CD14-positive monocyte (primary cell): ENCODE results near the gene SELENOI. TPM values are rescaled to one million over a fixed set of nuclear protein-coding genes. Genes with fewer than 3 reads are reported as not detected.

Experiments
- DNase-seq, 3 donors: peaks; one replicate each; pipeline ENCODE4 v3.0.0-alpha.2; 2011 to 2022
- H2AFZ ChIP-seq: 2 replicates; pipeline ENCODE4 v1.6.0; 2012; ENCODE audit warnings: mild to moderate bottlenecking, low read depth, low read length, inconsistent platforms; ENCODE audit not compliant: insufficient read depth, poor library complexity, severe bottlenecking
- H3K27ac ChIP-seq, 2 donors: 1 replicate in 1 of 2; 2 replicates in 1 of 2; pipeline ENCODE4 v1.5.1; 2012 to 2013; ENCODE audit warnings: low read length in 2 of 2, control low read depth in 1 of 2, inconsistent platforms in 1 of 2, low read depth in 1 of 2, mild to moderate bottlenecking in 1 of 2
- H3K27me3 ChIP-seq, 2 donors: one replicate each; pipeline versions ENCODE4 v1.6.0 to v1.6.1; 2011 to 2013; ENCODE audit warnings: low read length in 2 of 2; ENCODE audit not compliant: control insufficient read depth in 2 of 2, insufficient read depth in 2 of 2
- H3K36me3 ChIP-seq, 2 donors: replicated peaks in 1 of 2; 1 replicate in 1 of 2; 2 replicates in 1 of 2; pipeline versions ENCODE4 v1.5.1 to v1.6.1; 2012 to 2013; ENCODE audit warnings: low read length in 2 of 2, control low read depth in 1 of 2, inconsistent platforms in 1 of 2, mild to moderate bottlenecking in 1 of 2; ENCODE audit not compliant: insufficient read depth in 2 of 2, control insufficient read depth in 1 of 2
- H3K4me1 ChIP-seq, 2 donors: 1 replicate in 1 of 2; 2 replicates in 1 of 2; pipeline versions ENCODE4 v1.5.1 to v1.6.1; 2012 to 2013; ENCODE audit warnings: low read length in 2 of 2, control low read depth in 1 of 2, inconsistent platforms in 1 of 2, mild to moderate bottlenecking in 1 of 2, moderate library complexity in 1 of 2; ENCODE audit not compliant: insufficient read depth in 2 of 2, control insufficient read depth in 1 of 2
- H3K4me2 ChIP-seq: replicated peaks from 2 replicates; pipeline ENCODE3; 2012; ENCODE audit warnings: low read length, moderate library complexity, mild to moderate bottlenecking; ENCODE audit not compliant: poor library complexity, severe bottlenecking; ENCODE audit errors: extremely low read depth
- H3K4me3 ChIP-seq, 3 experiments: fragments of 200-600 bp in 1 of 3; sonication (generic) in 1 of 3; replicated peaks in 1 of 3; 1 replicate in 2 of 3; 2 replicates in 1 of 3; pipeline ENCODE4 v1.5.1; 2011 to 2013; ENCODE audit warnings: low read length in 3 of 3, mild to moderate bottlenecking in 3 of 3, control low read depth in 2 of 3, low read depth in 2 of 3, inconsistent platforms in 1 of 3, moderate library complexity in 1 of 3
- H3K79me2 ChIP-seq: 2 replicates; pipeline ENCODE4 v1.6.0; 2012; ENCODE audit warnings: mild to moderate bottlenecking, control low read depth, inconsistent platforms, low read length, moderate library complexity; ENCODE audit not compliant: insufficient read depth
- H3K9ac ChIP-seq: 2 replicates; pipeline ENCODE4 v1.6.0; 2017; ENCODE audit warnings: low read length, mild to moderate bottlenecking; ENCODE audit not compliant: insufficient read depth, poor library complexity, severe bottlenecking
- H3K9me3 ChIP-seq, 2 donors: replicated peaks in 1 of 2; 1 replicate in 1 of 2; 2 replicates in 1 of 2; pipeline versions ENCODE4 v1.5.1 to v1.6.1; 2012 to 2013; ENCODE audit warnings: low read length in 2 of 2, control low read depth in 1 of 2; ENCODE audit not compliant: control insufficient read depth in 1 of 2, insufficient read depth in 1 of 2
- H4K20me1 ChIP-seq: 2 replicates; pipeline ENCODE4 v1.6.0; 2012; ENCODE audit warnings: mild to moderate bottlenecking, low read length, control low read depth, moderate library complexity; ENCODE audit not compliant: insufficient read depth
- H3K27ac Mint-ChIP-seq, 7 donors: one replicate each; pipeline ENCODE4 v1.8.0; 2020; ENCODE audit warnings: mild to moderate bottlenecking in 7 of 7, mixed read lengths in 7 of 7, moderate library complexity in 6 of 7, inconsistent platforms in 2 of 7
- H3K27me3 Mint-ChIP-seq, 3 donors: one replicate each; pipeline ENCODE4 v1.8.0; 2021 to 2022; ENCODE audit warnings: low read depth in 3 of 3, mild to moderate bottlenecking in 3 of 3, mixed read lengths in 3 of 3, moderate library complexity in 3 of 3, inconsistent platforms in 1 of 3
- H3K36me3 Mint-ChIP-seq, 2 donors: one replicate each; pipeline ENCODE4 v1.8.0; 2020; ENCODE audit warnings: mixed read lengths in 2 of 2, inconsistent platforms in 1 of 2, mild to moderate bottlenecking in 1 of 2
- H3K4me1 Mint-ChIP-seq: one replicate; pipeline ENCODE4 v1.8.0; 2020; ENCODE audit warnings: mild to moderate bottlenecking, mixed read lengths
- H3K4me3 Mint-ChIP-seq, 2 donors: one replicate each; pipeline ENCODE4 v1.8.0; 2020; ENCODE audit warnings: mild to moderate bottlenecking in 2 of 2, mixed read lengths in 2 of 2, moderate library complexity in 1 of 2
- H3K9me3 Mint-ChIP-seq, 7 donors: one replicate each; pipeline ENCODE4 v1.8.0; 2020 to 2022; ENCODE audit warnings: mixed read lengths in 7 of 7, mild to moderate bottlenecking in 6 of 7, moderate library complexity in 6 of 7, inconsistent platforms in 2 of 7
- WGBS: methylation state at CpG from one replicate; pipeline ENCODE4 v1.1.5; 2013; ENCODE audit warnings: missing lambda C conversion rate; ENCODE audit not compliant: insufficient coverage; 5-methylcytosine and 5-hydroxymethylcytosine counted together
- intact Hi-C, 2 donors: fragments of 100-400 bp; cut with micrococcal nuclease; formaldehyde crosslinking; loops; one replicate each; pipeline versions ENCODE4 v1.15.0 to v1.15.1; 2023
- polyA plus RNA-seq, 3 donors: library from polyadenylated mRNA; depleted of rRNA in 1 of 3; unstranded in 2 of 3; stranded (reverse) in 1 of 3; fragments of 300-500 nt in 2 of 3; fragments of >200 nt in 1 of 3; fragmentation: Illumina TruSeq in 2 of 3; gene quantifications; 1 replicate in 2 of 3; 2 replicates in 1 of 3; pipeline ENCODE4 v1.2.3, GENCODE V29; 2012 to 2021
- TF ChIP-seq, protein P1 (sequence below): fragments of 200-600 bp; IDR thresholded peaks from one replicate; pipeline ENCODE4 v1.8.0; 2022; ENCODE audit warnings: antibody characterized with exemption, mild to moderate bottlenecking

SELENOI gene
- polyA plus RNA-seq, 3 donors: 2.3 to 3.2 (median 2.5) TPM

DNA sequence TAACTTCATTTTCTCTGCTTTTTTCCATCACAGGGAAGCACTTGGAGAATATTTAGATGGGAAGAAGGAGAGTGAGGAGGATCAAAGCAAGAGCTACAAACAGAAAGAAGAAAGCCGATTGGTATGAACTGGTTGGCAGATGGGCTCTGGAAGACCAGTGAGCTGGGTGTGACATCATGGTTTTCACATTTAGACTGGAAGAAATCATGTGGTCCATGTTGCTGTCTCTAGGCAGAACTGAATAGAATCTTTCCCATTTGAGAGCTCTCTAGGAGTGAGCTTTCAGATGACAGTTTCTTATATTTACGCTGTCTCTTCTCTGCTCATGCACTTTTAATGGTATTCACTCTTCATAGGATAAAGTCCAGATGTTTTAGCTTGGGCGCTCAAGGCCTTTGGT, 68.4 kb downstream of the SELENOI start:
- H2AFZ ChIP-seq: no peak overlapping the region
- Mint-ChIP-seq H3K9me3 (peaks cover 0 to 4% (median 2%) of the 10 kb centered on the region in 7 donors), H3K4me3 (no peak overlapping the region), H3K27me3 (peaks cover 0 to 2% (median 0%) of the 10 kb centered on the region in 3 donors), H3K27ac (no peak overlapping the region), H3K4me1 (peaks cover 23% of the 10 kb centered on the region), H3K36me3 (no peaks in the 10 kb centered on the region)
- H3K36me3 ChIP-seq: no peaks in the 10 kb centered on the region
- H3K27ac ChIP-seq: no peak overlapping the region
- intact Hi-C loops: no loop called here
- H3K9ac ChIP-seq: no peak overlapping the region
- no peaks in the 10 kb centered on the region for H4K20me1 ChIP-seq
- TF ChIP-seq, protein P1, sequence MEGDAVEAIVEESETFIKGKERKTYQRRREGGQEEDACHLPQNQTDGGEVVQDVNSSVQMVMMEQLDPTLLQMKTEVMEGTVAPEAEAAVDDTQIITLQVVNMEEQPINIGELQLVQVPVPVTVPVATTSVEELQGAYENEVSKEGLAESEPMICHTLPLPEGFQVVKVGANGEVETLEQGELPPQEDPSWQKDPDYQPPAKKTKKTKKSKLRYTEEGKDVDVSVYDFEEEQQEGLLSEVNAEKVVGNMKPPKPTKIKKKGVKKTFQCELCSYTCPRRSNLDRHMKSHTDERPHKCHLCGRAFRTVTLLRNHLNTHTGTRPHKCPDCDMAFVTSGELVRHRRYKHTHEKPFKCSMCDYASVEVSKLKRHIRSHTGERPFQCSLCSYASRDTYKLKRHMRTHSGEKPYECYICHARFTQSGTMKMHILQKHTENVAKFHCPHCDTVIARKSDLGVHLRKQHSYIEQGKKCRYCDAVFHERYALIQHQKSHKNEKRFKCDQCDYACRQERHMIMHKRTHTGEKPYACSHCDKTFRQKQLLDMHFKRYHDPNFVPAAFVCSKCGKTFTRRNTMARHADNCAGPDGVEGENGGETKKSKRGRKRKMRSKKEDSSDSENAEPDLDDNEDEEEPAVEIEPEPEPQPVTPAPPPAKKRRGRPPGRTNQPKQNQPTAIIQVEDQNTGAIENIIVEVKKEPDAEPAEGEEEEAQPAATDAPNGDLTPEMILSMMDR: no peak
- H3K4me3 ChIP-seq: no peak overlapping the region
- no peak for DNase-seq
- no peaks in the 10 kb centered on the region for H3K79me2 ChIP-seq
- WGBS: 100% methylated on average over 3 of the region's 3 CpGs
- no peaks in the 10 kb centered on the region for H3K9me3 ChIP-seq
- H3K27me3 ChIP-seq: no peaks in the 10 kb centered on the region
- H3K4me2 ChIP-seq: no peak overlapping the region
- H3K4me1 ChIP-seq: peaks cover 9 to 17% of the 10 kb centered on the region in 2 donors

DNA sequence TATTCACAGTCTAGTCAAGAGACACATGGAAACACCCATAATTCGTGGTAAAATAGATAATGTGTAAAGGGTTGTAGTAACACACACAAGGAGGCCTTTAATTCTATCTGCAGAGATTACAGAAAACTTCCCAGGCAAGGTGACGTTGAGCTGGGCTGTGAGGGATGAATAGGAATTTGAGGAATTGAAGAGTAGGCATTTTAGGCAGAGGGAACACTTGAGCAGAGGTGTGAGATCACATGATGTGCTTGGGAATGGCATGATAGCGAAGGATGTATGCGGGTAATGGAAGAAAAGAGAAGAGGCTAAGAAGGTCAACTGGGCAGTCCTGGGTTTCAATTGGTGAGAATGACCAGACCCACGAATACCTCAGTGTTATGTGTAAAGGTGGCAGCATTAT, 76.0 kb downstream of the SELENOI start:
- no peak for DNase-seq
- no peaks in the 10 kb centered on the region for H3K27me3 ChIP-seq
- no peak overlapping the region for H3K27ac Mint-ChIP-seq
- H3K9me3 Mint-ChIP-seq: peaks cover 0 to under 1% (median 0%) of the 10 kb centered on the region in 7 donors
- H3K27me3 Mint-ChIP-seq: peaks cover 3 to 5% (median 5%) of the 10 kb centered on the region in 3 donors
- no peaks in the 10 kb centered on the region for H3K79me2 ChIP-seq
- no peak overlapping the region for H3K27ac ChIP-seq
- H3K4me2 ChIP-seq: no peak overlapping the region
- H3K36me3 Mint-ChIP-seq: no peaks in the 10 kb centered on the region
- no peak overlapping the region for H3K9ac ChIP-seq
- H3K9me3 ChIP-seq: no peaks in the 10 kb centered on the region
- H2AFZ ChIP-seq: no peak overlapping the region
- peaks cover under 1% of the 10 kb centered on the region for H3K4me1 Mint-ChIP-seq
- H3K4me3 Mint-ChIP-seq: no peak overlapping the region
- TF ChIP-seq, protein P1: no peak
- WGBS: 84% methylated on average over 5 of the region's 5 CpGs
- H3K4me1 ChIP-seq: no peaks in the 10 kb centered on the region
- no peaks in the 10 kb centered on the region for H3K36me3 ChIP-seq
- intact Hi-C loops: no loop called here
- H4K20me1 ChIP-seq: no peaks in the 10 kb centered on the region
- H3K4me3 ChIP-seq: no peak overlapping the region
